IMR-90 (cell line): ENCODE measurements around the gene OGFOD3. TPM values are rescaled to one million over a fixed set of nuclear protein-coding genes. Genes with fewer than 3 reads are reported as not detected.

Experiments
- ATAC-seq: fragments of 200-7000 bp; cut with Tn5 transposase; 2 replicates; pipeline ENCODE4 v1.9.1; 2020; ENCODE audit warnings: low read depth, mild to moderate bottlenecking, moderate library complexity
- BruUV-seq: library from RNA; stranded (reverse); fragments of 400-500 nt; replicated peaks from 2 replicates; lab custom pipeline; 2021; lab: Mats Ljungman, UMichigan
- CTCF ChIA-PET: fragments of 300-600 bp; formaldehyde crosslinking; extraction: SDS; loops from one replicate; lab custom pipeline; 2021; ENCODE audit warnings: antibody characterized with exemption; lab: Yijun Ruan, JAX
- POLR2A ChIA-PET: fragments of 300-600 bp; sonication (Branson Sonifier 250); formaldehyde crosslinking; loops from one replicate; lab custom pipeline; 2022; ENCODE audit warnings: antibody characterized with exemption; ENCODE audit not compliant: unreplicated experiment; lab: Charles Lee
- DNase-seq: peaks from one replicate; pipeline ENCODE4 v3.0.0; 2013
- H2AFZ ChIP-seq: replicated peaks from 2 replicates; pipeline ENCODE3; 2013; ENCODE audit warnings: low read length, mild to moderate bottlenecking; ENCODE audit not compliant: poor library complexity
- H2AK5ac ChIP-seq: 2 replicates; pipeline ENCODE4 v1.6.1; 2013; ENCODE audit warnings: low read depth, low read length, inconsistent platforms
- H2AK9ac ChIP-seq: replicated peaks from 2 replicates; pipeline ENCODE3; 2013; ENCODE audit warnings: mild to moderate bottlenecking, low read depth, low read length, moderate library complexity; ENCODE audit not compliant: poor library complexity
- H2BK120ac ChIP-seq: 2 replicates; pipeline ENCODE4 v1.6.1; 2013; ENCODE audit warnings: low read depth, low read length, inconsistent platforms
- H2BK15ac ChIP-seq: 3 replicates; pipeline ENCODE4 v1.6.1; 2013; ENCODE audit warnings: low read depth, low read length, inconsistent platforms
- H2BK20ac ChIP-seq: 2 replicates; pipeline ENCODE4 v1.6.1; 2013; ENCODE audit warnings: low read depth, mild to moderate bottlenecking, inconsistent platforms, low read length, moderate library complexity
- H2BK5ac ChIP-seq: 2 replicates; pipeline ENCODE4 v1.6.1; 2013; ENCODE audit warnings: mild to moderate bottlenecking, low read depth, low read length, inconsistent platforms; ENCODE audit not compliant: poor library complexity, severe bottlenecking
- H3K14ac ChIP-seq: replicated peaks from 2 replicates; pipeline ENCODE4 v1.6.1; 2013; ENCODE audit warnings: low read depth, low read length, inconsistent platforms
- H3K18ac ChIP-seq: 2 replicates; pipeline ENCODE4 v1.6.1; 2013; ENCODE audit warnings: low read depth, low read length, control low read depth
- H3K23ac ChIP-seq: 2 replicates; pipeline ENCODE4 v1.6.1; 2013; ENCODE audit warnings: low read depth, low read length, inconsistent platforms
- H3K27ac ChIP-seq: 2 replicates; pipeline ENCODE4 v1.5.1; 2013; ENCODE audit warnings: mild to moderate bottlenecking, control low read depth, low read length; ENCODE audit not compliant: insufficient read depth
- H3K27me3 ChIP-seq: 2 replicates; pipeline ENCODE4 v1.6.1; 2013; ENCODE audit warnings: low read length; ENCODE audit not compliant: control insufficient read depth, insufficient read depth
- H3K36me3 ChIP-seq: 2 replicates; pipeline ENCODE4 v1.6.1; 2013; ENCODE audit warnings: low read length, mixed read lengths; ENCODE audit not compliant: control insufficient read depth, insufficient read depth
- H3K4ac ChIP-seq: 2 replicates; pipeline ENCODE4 v1.6.1; 2013; ENCODE audit warnings: low read depth, low read length, inconsistent platforms
- H3K4me1 ChIP-seq: 2 replicates; pipeline ENCODE4 v1.6.1; 2013; ENCODE audit warnings: low read length, mixed read lengths; ENCODE audit not compliant: control insufficient read depth, insufficient read depth
- H3K4me2 ChIP-seq: 2 replicates; pipeline ENCODE4 v1.6.1; 2013; ENCODE audit warnings: low read depth, mild to moderate bottlenecking, control low read depth, low read length, moderate library complexity
- H3K4me3 ChIP-seq: 2 replicates; pipeline ENCODE4 v1.5.1; 2013; ENCODE audit warnings: low read depth, mild to moderate bottlenecking, control low read depth, low read length, moderate library complexity; ENCODE audit not compliant: insufficient read depth
- H3K56ac ChIP-seq: 2 replicates; pipeline ENCODE4 v1.6.1; 2013; ENCODE audit warnings: low read length, inconsistent platforms; ENCODE audit not compliant: insufficient read depth; ENCODE audit errors: extremely low read depth
- H3K79me1 ChIP-seq, 2 experiments: 2 replicates each; pipeline ENCODE4 v1.6.1; 2013; ENCODE audit warnings: low read length in 2 of 2, inconsistent platforms in 1 of 2, low read depth in 1 of 2
- H3K9ac ChIP-seq: 2 replicates; pipeline ENCODE4 v1.6.1; 2013; ENCODE audit warnings: low read depth, low read length, control low read depth
- H3K9me1 ChIP-seq: 2 replicates; pipeline ENCODE4 v1.6.1; 2013; ENCODE audit warnings: low read length, inconsistent platforms; ENCODE audit not compliant: insufficient read depth
- H3K9me3 ChIP-seq: 2 replicates; pipeline ENCODE4 v1.6.1; 2013; ENCODE audit warnings: low read length; ENCODE audit not compliant: control insufficient read depth, insufficient read depth
- H4K20me1 ChIP-seq: 2 replicates; pipeline ENCODE4 v1.6.1; 2013; ENCODE audit warnings: low read length, inconsistent platforms; ENCODE audit not compliant: insufficient read depth
- H4K5ac ChIP-seq: 2 replicates; pipeline ENCODE4 v1.6.1; 2013; ENCODE audit warnings: mild to moderate bottlenecking, low read depth, low read length, control low read depth
- H4K8ac ChIP-seq, 2 experiments: 2 replicates each; pipeline ENCODE4 v1.6.1; 2013; ENCODE audit warnings: low read depth in 2 of 2, low read length in 2 of 2, control low read depth in 1 of 2, inconsistent platforms in 1 of 2
- H4K91ac ChIP-seq: 2 replicates; pipeline ENCODE4 v1.6.1; 2013; ENCODE audit warnings: low read depth, low read length, inconsistent platforms; ENCODE audit not compliant: insufficient read depth
- MAZ ChIP-seq: IDR thresholded peaks from 2 replicates; pipeline ENCODE4 v1.6.1; 2012; ENCODE audit warnings: low read depth, mild to moderate bottlenecking, low read length, improper control_type of control experiment, moderate library complexity, borderline replicate concordance
- MXI1 ChIP-seq: IDR thresholded peaks from 2 replicates; pipeline ENCODE4 v1.6.1; 2012; ENCODE audit warnings: low read depth, mild to moderate bottlenecking, low read length, moderate library complexity, borderline replicate concordance
- RCOR1 ChIP-seq: IDR thresholded peaks from 2 replicates; pipeline ENCODE4 v1.6.1; 2012; ENCODE audit warnings: mild to moderate bottlenecking, low read length, improper control_type of control experiment; ENCODE audit not compliant: insufficient replicate concordance
- RFX5 ChIP-seq: IDR thresholded peaks from 2 replicates; pipeline ENCODE4 v1.8.0; 2012; ENCODE audit warnings: low read depth, mild to moderate bottlenecking, low read length, moderate library complexity
- WGBS, 2 experiments: methylation state at CpG; one replicate each; pipeline versions ENCODE4 v1.1.5 to v1.1.7; 2013; ENCODE audit warnings: missing lambda C conversion rate in 2 of 2; ENCODE audit not compliant: insufficient read length in 1 of 2; ENCODE audit errors: extremely low coverage in 2 of 2; 5-methylcytosine and 5-hydroxymethylcytosine counted together
- dilution Hi-C: fragments of 300-500 bp; cut with HindIII; formaldehyde crosslinking; loops from one replicate; pipeline ENCODE4 v1.14.3; 2018; ENCODE audit warnings: low sequenced_read_pairs; ENCODE audit not compliant: unreplicated experiment
- in situ Hi-C: fragments of 300-500 bp; cut with MboI; formaldehyde crosslinking; loops from 3 replicates; pipeline ENCODE4 v1.14.3; 2019; ENCODE audit warnings: low sequenced_read_pairs, inconsistent platforms, mixed read lengths
- intact Hi-C: fragments of 100-400 bp; cut with micrococcal nuclease; formaldehyde crosslinking; loops from 2 replicates; pipeline ENCODE4 v1.10.0; 2022
- polyA plus RNA-seq, 3 experiments: library from polyadenylated mRNA; depleted of rRNA; stranded (reverse); fragments of >200 nt; gene quantifications; 2 replicates each; pipeline ENCODE4 v1.2.3, GENCODE V29; 2012; ENCODE audit warnings: low replicate concordance in 1 of 3
- total RNA-seq: library from RNA; depleted of rRNA; stranded (reverse); fragments of >200 nt; gene quantifications from 2 replicates; pipeline ENCODE4 v1.2.3, GENCODE V29; 2012
- TF ChIP-seq, protein P1 (sequence below): fragments of 150-350 bp; IDR thresholded peaks from 2 replicates; pipeline ENCODE4 v1.6.1; 2017; ENCODE audit warnings: mild to moderate bottlenecking, antibody characterized with exemption, low read length, low read depth

OGFOD3 gene
- total and polyA plus RNA-seq, 2 of the 4 experiments (the other 2 are of a cell fraction) = 25.3 to 33.4 TPM

DNA sequence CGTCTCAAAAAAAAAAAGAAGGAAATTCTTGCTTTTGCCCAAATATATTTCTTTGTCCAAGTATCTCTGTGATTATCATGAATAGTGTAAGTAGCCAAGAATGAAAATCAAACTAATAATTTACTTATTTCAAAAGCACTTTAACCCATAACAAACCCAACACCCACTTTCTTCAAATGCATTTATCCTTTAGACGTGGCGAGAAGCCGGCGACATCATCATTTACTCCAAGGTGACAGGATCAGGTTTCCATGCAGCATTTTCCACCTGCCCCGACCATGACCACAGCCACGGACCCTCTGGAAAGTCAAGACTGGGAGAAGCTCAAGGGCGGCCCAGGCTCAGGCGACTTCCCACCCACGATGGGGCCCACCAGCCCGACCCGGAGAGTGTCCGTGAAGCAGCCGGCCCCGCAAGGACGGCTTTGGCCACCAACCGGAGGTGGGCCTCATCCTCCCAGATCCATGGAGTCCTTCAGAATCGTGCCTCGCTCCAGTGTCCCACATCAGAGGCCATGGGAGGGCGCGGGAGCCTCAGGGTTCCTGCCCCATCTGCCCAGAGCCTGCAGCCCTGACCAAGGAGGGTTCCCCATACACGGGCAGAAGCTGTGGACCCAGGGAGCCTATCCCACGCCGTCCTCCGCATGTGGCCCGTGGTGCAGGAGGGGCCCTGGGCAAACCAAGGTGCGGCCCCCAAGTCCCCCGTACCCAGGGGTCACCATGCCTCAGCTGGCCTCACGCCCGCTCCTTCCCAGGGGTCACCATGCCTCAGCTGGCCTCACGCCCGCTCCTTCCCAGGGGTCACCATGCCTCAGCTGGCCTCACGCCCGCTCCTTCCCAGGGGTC lies 28.1 kb downstream of the OGFOD3 start:
- H4K91ac ChIP-seq = no peak overlapping the region
- H3K18ac ChIP-seq = no peak overlapping the region
- H3K9me1 ChIP-seq = no peaks in the 10 kb centered on the region
- H3K4ac ChIP-seq = no peak overlapping the region
- 91% methylated on average over 9 of the region's 34 CpGs; no CpG with 5 or more reads in 1 of the 2 experiments for WGBS, 2 experiments
- intact Hi-C loops (no loop called here), in situ Hi-C loops (no loop called here), dilution Hi-C loops (no loop called here)
- no peak for DNase-seq
- no peaks in the 10 kb centered on the region for H3K4me1 ChIP-seq
- no peak overlapping the region for H3K4me3 ChIP-seq
- no peak overlapping the region for H3K27ac ChIP-seq
- H2AFZ ChIP-seq = peak overlapping the region; percentile 51
- H3K4me2 ChIP-seq = no peak overlapping the region
- no peak overlapping the region for H4K8ac ChIP-seq
- no peak overlapping the region for H3K56ac ChIP-seq
- H3K79me1 ChIP-seq = no peaks in the 10 kb centered on the region
- H2BK20ac ChIP-seq = no peak overlapping the region
- H3K9ac ChIP-seq = no peak overlapping the region
- TF ChIP-seq RFX5 = no peak
- no peak for TF ChIP-seq MXI1
- TF ChIP-seq, protein P1, sequence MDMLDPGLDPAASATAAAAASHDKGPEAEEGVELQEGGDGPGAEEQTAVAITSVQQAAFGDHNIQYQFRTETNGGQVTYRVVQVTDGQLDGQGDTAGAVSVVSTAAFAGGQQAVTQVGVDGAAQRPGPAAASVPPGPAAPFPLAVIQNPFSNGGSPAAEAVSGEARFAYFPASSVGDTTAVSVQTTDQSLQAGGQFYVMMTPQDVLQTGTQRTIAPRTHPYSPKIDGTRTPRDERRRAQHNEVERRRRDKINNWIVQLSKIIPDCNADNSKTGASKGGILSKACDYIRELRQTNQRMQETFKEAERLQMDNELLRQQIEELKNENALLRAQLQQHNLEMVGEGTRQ = no peak
- no peak for TF ChIP-seq RCOR1
- TF ChIP-seq MAZ = no peak
- no peaks in the 10 kb centered on the region for H3K9me3 ChIP-seq
- ATAC-seq = no peak
- no TSS peak for BruUV-seq
- no peak overlapping the region for H2BK15ac ChIP-seq
- H4K5ac ChIP-seq = no peak overlapping the region
- no peak overlapping the region for H2BK5ac ChIP-seq
- H2AK5ac ChIP-seq = no peak overlapping the region
- no peaks in the 10 kb centered on the region for H4K20me1 ChIP-seq
- ChIA-PET POLR2A (no interaction called here), CTCF (no interaction called here)
- H3K36me3 ChIP-seq = peaks cover 10% of the 10 kb centered on the region; the same call in 1 of the 2 replicates
- no peak overlapping the region for H3K23ac ChIP-seq
- no peak overlapping the region for H2AK9ac ChIP-seq
- H3K27me3 ChIP-seq = peaks cover 24% of the 10 kb centered on the region
- no peak overlapping the region for H2BK120ac ChIP-seq
- no peak overlapping the region for H3K14ac ChIP-seq
